Sigmoid colon (tissue), 4 donors: ENCODE data around the gene FRS3.
"Not testable (repeated sequence)": the region's sequence is repeated elsewhere in the genome, so short reads cannot be mapped to it uniquely, and the experiment has no call there.

Experiments used
- CTCF ChIP-seq, 4 experiments: fragments of 450-650 bp in 3 of 4; fragments of 200-600 bp in 1 of 4; IDR thresholded peaks; one replicate each; pipeline ENCODE4 v1.5.1; 2016 to 2019; ENCODE audit warnings: antibody characterized with exemption in 4 of 4, mild to moderate bottlenecking in 3 of 4, moderate library complexity in 2 of 4
- POLR2A ChIP-seq, 2 donors: fragments of 450-650 bp; IDR thresholded peaks; one replicate each; pipeline ENCODE4 v1.6.1; 2016; ENCODE audit warnings: antibody characterized with exemption in 2 of 2, mild to moderate bottlenecking in 2 of 2, moderate library complexity in 2 of 2
- POLR2AphosphoS5 ChIP-seq, 4 donors: sonication (generic); formaldehyde crosslinking; IDR thresholded peaks; one replicate each; pipeline ENCODE4 v1.6.1; 2017; ENCODE audit warnings: antibody characterized with exemption in 4 of 4

GRCh38 chr6:41811946-41812345 is 32.2 kb upstream of the FRS3 start:
- not testable (repeated sequence) for TF ChIP-seq CTCF, POLR2AphosphoS5, POLR2A (IDR thresholded peaks at IDR 0.05)
